H1 (cell line): ENCODE measurements around the gene SEMA7A.

Experiments used
- ATF2 ChIP-seq: IDR thresholded peaks from 2 replicates; pipeline ENCODE4 v1.6.1; 2012; ENCODE audit warnings: low read length, inconsistent platforms
- ATF3 ChIP-seq: IDR thresholded peaks from 2 replicates; pipeline ENCODE4 v1.6.1; 2011; ENCODE audit warnings: low read depth, mild to moderate bottlenecking, low read length; ENCODE audit not compliant: insufficient read depth
- BRCA1 ChIP-seq: IDR thresholded peaks from 2 replicates; pipeline ENCODE4 v1.6.1; 2012; ENCODE audit warnings: low read depth, low read length, improper control_type of control experiment
- CEBPB ChIP-seq: IDR thresholded peaks from 2 replicates; pipeline ENCODE4 v1.6.1; 2012; ENCODE audit warnings: low read depth, low read length
- CREB1 ChIP-seq: IDR thresholded peaks from 2 replicates; pipeline ENCODE4 v1.6.1; 2012; ENCODE audit warnings: inconsistent platforms
- CTCF ChIP-seq, 3 experiments: IDR thresholded peaks; 1 replicate in 2 of 3; 2 replicates in 1 of 3; pipeline versions ENCODE4 v1.5.1 to v1.6.1; 2011; ENCODE audit warnings: low read length in 3 of 3, mild to moderate bottlenecking in 3 of 3, inconsistent platforms in 2 of 3, low read depth in 1 of 3, moderate library complexity in 1 of 3; ENCODE audit not compliant: insufficient read depth in 1 of 3; ENCODE audit errors: control extremely low read depth in 1 of 3
- EGR1 ChIP-seq: IDR thresholded peaks from 2 replicates; pipeline ENCODE4 v1.6.1; 2011; ENCODE audit warnings: low read depth, low read length, borderline replicate concordance
- EZH2 ChIP-seq: fragments of 200-600 bp; sonication (generic); IDR thresholded peaks from 2 replicates; pipeline ENCODE4 v1.7.1; 2012; ENCODE audit warnings: low read depth, mild to moderate bottlenecking, moderate library complexity, low read length, inconsistent platforms; ENCODE audit not compliant: severe bottlenecking
- KDM4A ChIP-seq: IDR thresholded peaks from one replicate; pipeline ENCODE4 v1.7.1; 2012; ENCODE audit warnings: low read depth, mild to moderate bottlenecking, moderate library complexity, low read length, inconsistent platforms; ENCODE audit not compliant: severe bottlenecking
- PHF8 ChIP-seq: fragments of 200-600 bp; sonication (generic); conservative IDR thresholded peaks from 2 replicates; pipeline ENCODE4 v1.7.1; 2012; ENCODE audit warnings: low read depth, mild to moderate bottlenecking, inconsistent platforms, low read length, moderate library complexity
- RFX5 ChIP-seq: IDR thresholded peaks from 2 replicates; pipeline ENCODE4 v1.6.1; 2011; ENCODE audit warnings: low read depth, low read length, improper control_type of control experiment, borderline replicate concordance

GRCh38 chr15:74405823-74406222 lies 27.9 kb downstream of the SEMA7A start:
- TF ChIP-seq CTCF (IDR thresholded peaks at IDR 0.05; ENCODE audit: control extremely low read depth in 1 of 3, insufficient read depth in 1 of 3, low read depth in 1 of 3, low read length in 3 of 3) (no peak), ATF3 (no peak), CEBPB (no peak), BRCA1 (no peak), RFX5 (no peak), EZH2 (no peak), PHF8 (no peak), KDM4A (no peak), EGR1 (no peak), CREB1 (no peak), ATF2 (no peak)
